Measurements from ENCODE around the gene UBASH3B.

UBASH3B gene

GRCh38 chr11:122681070-122681469 lies 25.5 kb downstream of the UBASH3B start:
- no peak for FAIRE-seq

GRCh38 chr11:122681735-122682134 lies 26.2 kb downstream of the UBASH3B start:
- FAIRE-seq: no peak

GRCh38 chr11:122682464-122682863 lies 26.9 kb downstream of the UBASH3B start:
- no peak for FAIRE-seq

GRCh38 chr11:122685041-122685440 lies 29.5 kb downstream of the UBASH3B start:
- FAIRE-seq: no peak

- no peak for FAIRE-seq
These were observed 30.6 kb downstream of the UBASH3B start for GRCh38 chr11:122686111-122686510.

- no peak for FAIRE-seq
These were observed 34.9 kb downstream of the UBASH3B start for GRCh38 chr11:122690384-122690783.

- FAIRE-seq: no peak
These were observed 35.5 kb downstream of the UBASH3B start for GRCh38 chr11:122690801-122691548.

- no peak for FAIRE-seq
These were observed 36.1 kb downstream of the UBASH3B start for GRCh38 chr11:122691549-122692150.

- no peak for FAIRE-seq
These were observed 36.9 kb downstream of the UBASH3B start for GRCh38 chr11:122692444-122692843.

GRCh38 chr11:122695076-122695615 lies 39.6 kb downstream of the UBASH3B start:
- FAIRE-seq: no peak

GRCh38 chr11:122696662-122697061 lies 41.1 kb downstream of the UBASH3B start:
- FAIRE-seq: no peak

GRCh38 chr11:122697636-122698167 lies 42.2 kb downstream of the UBASH3B start:
- no peak for FAIRE-seq

GRCh38 chr11:122698392-122698791 lies 42.9 kb downstream of the UBASH3B start:
- FAIRE-seq: no peak

GRCh38 chr11:122700666-122701065 lies 45.1 kb downstream of the UBASH3B start:
- FAIRE-seq: no peak

GRCh38 chr11:122701143-122701542 lies 45.6 kb downstream of the UBASH3B start:
- FAIRE-seq: no peak

GRCh38 chr11:122703541-122704272 lies 48.2 kb downstream of the UBASH3B start:
- no peak for FAIRE-seq

- no peak for FAIRE-seq
These were observed 49.9 kb downstream of the UBASH3B start for GRCh38 chr11:122705396-122705795.

- no peak for FAIRE-seq
These were observed 51.0 kb downstream of the UBASH3B start for GRCh38 chr11:122706291-122707088.

- FAIRE-seq: no peak
These were observed 51.6 kb downstream of the UBASH3B start for GRCh38 chr11:122707111-122707510.

- FAIRE-seq: no peak
These were observed 52.4 kb downstream of the UBASH3B start for GRCh38 chr11:122707901-122708300.

- no peak for FAIRE-seq
These were observed 53.7 kb downstream of the UBASH3B start for GRCh38 chr11:122709039-122709760.

- no peak for FAIRE-seq
These were observed 55.8 kb downstream of the UBASH3B start for GRCh38 chr11:122711362-122711761.

All from islet of Langerhans (tissue), 1 donor.